Measurements from ENCODE around the gene CASZ1.

Gene CASZ1

GRCh38 chr1:10824821-10825540 lies 28.5 kb upstream of the CASZ1 start:
- DNase-seq (ENCODE audit: low read depth, low spot score): no peak

GRCh38 chr1:10823000-10823401 lies 26.6 kb upstream of the CASZ1 start:
- no peak for DNase-seq (ENCODE audit: low read depth, low spot score)

GRCh38 chr1:10821388-10821787 lies 24.9 kb upstream of the CASZ1 start:
- DNase-seq (ENCODE audit: low read depth, low spot score): no peak

- no peak for DNase-seq (ENCODE audit: low read depth, low spot score)
Measured at GRCh38 chr1:10820422-10820821, 24.0 kb upstream of the CASZ1 start.

- no peak for DNase-seq (ENCODE audit: low read depth, low spot score)
Measured at GRCh38 chr1:10819198-10819901, 22.9 kb upstream of the CASZ1 start.

- no peak for DNase-seq (ENCODE audit: low read depth, low spot score)
Measured at GRCh38 chr1:10818262-10819197, 22.1 kb upstream of the CASZ1 start.

- DNase-seq (ENCODE audit: low read depth, low spot score): no peak
Measured at GRCh38 chr1:10816743-10817369, 20.4 kb upstream of the CASZ1 start.

GRCh38 chr1:10816233-10816632 lies 19.8 kb upstream of the CASZ1 start:
- DNase-seq (ENCODE audit: low read depth, low spot score): no peak

GRCh38 chr1:10815858-10816195 lies 19.4 kb upstream of the CASZ1 start:
- DNase-seq (ENCODE audit: low read depth, low spot score): no peak

GRCh38 chr1:10814976-10815857 lies 18.8 kb upstream of the CASZ1 start:
- no peak for DNase-seq (ENCODE audit: low read depth, low spot score)

GRCh38 chr1:10814312-10814711 lies 17.9 kb upstream of the CASZ1 start:
- no peak for DNase-seq (ENCODE audit: low read depth, low spot score)

GRCh38 chr1:10813799-10814198 lies 17.4 kb upstream of the CASZ1 start:
- DNase-seq (ENCODE audit: low read depth, low spot score): no peak

GRCh38 chr1:10812387-10812915 lies 16.0 kb upstream of the CASZ1 start:
- DNase-seq (ENCODE audit: low read depth, low spot score): no peak

- DNase-seq (ENCODE audit: low read depth, low spot score): no peak
Measured at GRCh38 chr1:10808441-10808840, 12.0 kb upstream of the CASZ1 start.

- DNase-seq (ENCODE audit: low read depth, low spot score): no peak
Measured at GRCh38 chr1:10806966-10807365, 10.5 kb upstream of the CASZ1 start.

- DNase-seq (ENCODE audit: low read depth, low spot score): no peak
Measured at GRCh38 chr1:10803971-10804820, 7.8 kb upstream of the CASZ1 start.

- no peak for DNase-seq (ENCODE audit: low read depth, low spot score)
Measured at GRCh38 chr1:10802944-10803715, 6.7 kb upstream of the CASZ1 start.

- no peak for DNase-seq (ENCODE audit: low read depth, low spot score)
Measured at GRCh38 chr1:10800778-10801177, 4.3 kb upstream of the CASZ1 start.

- no peak for DNase-seq (ENCODE audit: low read depth, low spot score)
Measured at GRCh38 chr1:10799726-10800125, 3.3 kb upstream of the CASZ1 start.

Data from activated naive CD8-positive, alpha-beta T cell treated with anti-CD3 and anti-CD28 coated beads, Interleukin-2, amount 50 U/mL, for 16 hours (primary cell).